ENCODE results near the gene SV2C. TPM values are rescaled to one million over a fixed set of nuclear protein-coding genes. Genes with fewer than 3 reads are reported as not detected.

SV2C gene
- total RNA-seq, 4 donors from 2014 or later: 0.16 to 2.6 (median 0.30) TPM

- H3K27me3 ChIP-seq: no peaks in the 10 kb centered on the region
- TF ChIP-seq EP300 (IDR thresholded peaks at IDR 0.05; ENCODE audit: low read depth) (no peak), POLR2AphosphoS5 (IDR thresholded peaks at IDR 0.05) (no peak), CTCF (IDR thresholded peaks at IDR 0.05) (no peak), POLR2A (IDR thresholded peaks at IDR 0.05) (no peak)
- H3K4me1 ChIP-seq: no peaks in the 10 kb centered on the region
- in situ Hi-C loops (cut with MboI; ENCODE audit: low pct_ligation_motif_present in 1 of 4, low pct_unique_long_range_greater_than_20kb in 1 of 4, low sequenced_read_pairs in 3 of 4): no loop called here
- no peaks in the 10 kb centered on the region for H3K9me3 ChIP-seq
- intact Hi-C loops (cut with DNase I; ENCODE audit: low total_unique reads): no loop called here
- DNase-seq: no peak
- H3K36me3 ChIP-seq: no peaks in the 10 kb centered on the region
- H3K4me3 ChIP-seq: no peak overlapping the region
- H3K27ac ChIP-seq: no peak overlapping the region
Measured at GRCh38 chr5:76125346-76125745, 42.2 kb downstream of the SV2C start.

- no peak for DNase-seq
- no peaks in the 10 kb centered on the region for H3K9me3 ChIP-seq
- in situ Hi-C loops (cut with MboI; ENCODE audit: low pct_ligation_motif_present in 1 of 4, low pct_unique_long_range_greater_than_20kb in 1 of 4, low sequenced_read_pairs in 3 of 4) (no loop called here), intact Hi-C loops (cut with DNase I; ENCODE audit: low total_unique reads) (no loop called here)
- no peak for TF ChIP-seq POLR2AphosphoS5 (IDR thresholded peaks at IDR 0.05)
- TF ChIP-seq POLR2A (IDR thresholded peaks at IDR 0.05): no peak
- no peak for TF ChIP-seq EP300 (IDR thresholded peaks at IDR 0.05; ENCODE audit: low read depth)
- TF ChIP-seq CTCF (IDR thresholded peaks at IDR 0.05): no peak
- H3K4me1 ChIP-seq: no peaks in the 10 kb centered on the region
- WGBS, 2 donors (ENCODE audit: low coverage in 1 of 2): 47 to 80% methylated on average over 3 of the region's 3 CpGs
- H3K36me3 ChIP-seq: no peaks in the 10 kb centered on the region
- H3K27ac ChIP-seq: no peak overlapping the region
- H3K27me3 ChIP-seq: no peaks in the 10 kb centered on the region
- no peak overlapping the region for H3K4me3 ChIP-seq
Measured at GRCh38 chr5:76125888-76126287, 42.7 kb downstream of the SV2C start.

GRCh38 chr5:76134003-76134402 lies 50.8 kb downstream of the SV2C start:
- Histone ChIP-seq H3K4me1 (no peaks in the 10 kb centered on the region), H3K27ac (no peak overlapping the region), H3K4me3 (no peak overlapping the region), H3K9me3 (no peaks in the 10 kb centered on the region), H3K36me3 (no peaks in the 10 kb centered on the region), H3K27me3 (no peaks in the 10 kb centered on the region)
- 70 to 73% methylated on average over 1 of the region's 1 CpG for WGBS, 2 donors (ENCODE audit: low coverage in 1 of 2)
- intact Hi-C loops (cut with DNase I; ENCODE audit: low total_unique reads): no loop called here
- TF ChIP-seq EP300 (IDR thresholded peaks at IDR 0.05; ENCODE audit: low read depth) (no peak), POLR2A (IDR thresholded peaks at IDR 0.05) (no peak), CTCF (IDR thresholded peaks at IDR 0.05) (no peak), POLR2AphosphoS5 (IDR thresholded peaks at IDR 0.05) (no peak)
- in situ Hi-C loops (cut with MboI; ENCODE audit: low pct_ligation_motif_present in 1 of 4, low pct_unique_long_range_greater_than_20kb in 1 of 4, low sequenced_read_pairs in 3 of 4): no loop called here
- no peak for DNase-seq

GRCh38 chr5:76134646-76135045 lies 51.5 kb downstream of the SV2C start:
- no peaks in the 10 kb centered on the region for H3K4me1 ChIP-seq
- H3K27ac ChIP-seq: no peak overlapping the region
- TF ChIP-seq POLR2AphosphoS5 (IDR thresholded peaks at IDR 0.05): no peak
- 54 to 67% methylated on average over 1 of the region's 1 CpG for whole genome bisulfite sequencing, 2 donors (ENCODE audit: low coverage in 1 of 2)
- H3K9me3 ChIP-seq: no peaks in the 10 kb centered on the region
- in situ Hi-C loops (cut with MboI; ENCODE audit: low pct_ligation_motif_present in 1 of 4, low pct_unique_long_range_greater_than_20kb in 1 of 4, low sequenced_read_pairs in 3 of 4): no loop called here
- no peaks in the 10 kb centered on the region for H3K27me3 ChIP-seq
- no peaks in the 10 kb centered on the region for H3K36me3 ChIP-seq
- intact Hi-C loops (cut with DNase I; ENCODE audit: low total_unique reads): no loop called here
- no peak overlapping the region for H3K4me3 ChIP-seq
- no peak for DNase-seq

- Histone ChIP-seq H3K4me3 (no peak overlapping the region), H3K27me3 (no peaks in the 10 kb centered on the region), H3K9me3 (no peaks in the 10 kb centered on the region), H3K4me1 (no peaks in the 10 kb centered on the region), H3K27ac (no peak overlapping the region), H3K36me3 (no peaks in the 10 kb centered on the region)
- intact Hi-C loops (cut with DNase I; ENCODE audit: low total_unique reads) (no loop called here), in situ Hi-C loops (cut with MboI; ENCODE audit: low pct_ligation_motif_present in 1 of 4, low pct_unique_long_range_greater_than_20kb in 1 of 4, low sequenced_read_pairs in 3 of 4) (no loop called here)
- DNase-seq: no peak
- no peak for TF ChIP-seq CTCF (IDR thresholded peaks at IDR 0.05)
- no peak for TF ChIP-seq POLR2AphosphoS5 (IDR thresholded peaks at IDR 0.05)
- TF ChIP-seq EP300 (IDR thresholded peaks at IDR 0.05; ENCODE audit: low read depth): no peak
- TF ChIP-seq POLR2A (IDR thresholded peaks at IDR 0.05): no peak
- 60 to 75% methylated on average over 2 to 3 of the region's 3 CpGs for WGBS, 2 donors (ENCODE audit: low coverage in 1 of 2)
Measured at GRCh38 chr5:76137887-76138542, 54.8 kb downstream of the SV2C start.
